HG03139 (cell line): Measurements from ENCODE around the gene GYS1.
A peak's percentile ranks its signal among the peaks of the same experiment; 100 is the strongest.
"Not testable (repeated sequence)": the region's sequence is repeated elsewhere in the genome, so short reads cannot be mapped to it uniquely, and the experiment has no call there.

Source experiments
- ATAC-seq: cut with Tn5 transposase; IDR thresholded peaks from one replicate; pipeline ENCODE4 v1.9.1; 2021; ENCODE audit not compliant: unreplicated experiment

GYS1 gene

GRCh38 chr19:48993175-48994034, at the start of gene GYS1, which contains the start of gene RUVBL2:
Gene GYS1 (minus strand): TSS chr19:48993309. CDS start chr19:48993112, 197 bp downstream.
Gene RUVBL2 (plus strand): TSS chr19:48993887. CDS start chr19:48993912, 25 bp downstream.
- ATAC-seq = peak; percentile 87

- ATAC-seq = not testable (repeated sequence)
Observed at GRCh38 chr19:49042666-49043065, 49.6 kb upstream of the GYS1 start.

DNA sequence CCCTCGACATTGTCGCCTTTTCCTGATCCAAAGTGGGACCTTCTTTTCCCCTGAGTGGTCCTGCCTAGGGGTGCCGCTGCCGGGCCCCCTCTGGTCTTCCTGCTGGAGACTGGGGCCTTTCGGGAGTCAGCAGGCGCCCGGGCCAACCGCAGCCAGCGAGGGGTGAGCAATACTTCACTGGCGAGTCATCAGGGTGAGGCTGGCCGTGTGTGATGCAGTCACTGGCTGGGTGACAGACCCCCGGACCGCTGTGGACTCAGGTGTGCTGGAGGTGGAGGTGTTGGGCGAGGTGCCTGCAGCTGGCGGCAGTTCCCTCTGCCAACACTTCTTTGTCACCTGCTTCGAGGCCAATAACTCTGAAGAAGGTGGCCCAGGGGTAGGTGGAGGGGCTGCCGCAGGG, 49.1 kb upstream of the GYS1 start:
- no peak for ATAC-seq

GRCh38 chr19:49039736-49040135, 46.6 kb upstream of the GYS1 start:
- not testable (repeated sequence) for ATAC-seq

GRCh38 chr19:49038557-49039276, 45.6 kb upstream of the GYS1 start:
- ATAC-seq = not testable (repeated sequence)

DNA sequence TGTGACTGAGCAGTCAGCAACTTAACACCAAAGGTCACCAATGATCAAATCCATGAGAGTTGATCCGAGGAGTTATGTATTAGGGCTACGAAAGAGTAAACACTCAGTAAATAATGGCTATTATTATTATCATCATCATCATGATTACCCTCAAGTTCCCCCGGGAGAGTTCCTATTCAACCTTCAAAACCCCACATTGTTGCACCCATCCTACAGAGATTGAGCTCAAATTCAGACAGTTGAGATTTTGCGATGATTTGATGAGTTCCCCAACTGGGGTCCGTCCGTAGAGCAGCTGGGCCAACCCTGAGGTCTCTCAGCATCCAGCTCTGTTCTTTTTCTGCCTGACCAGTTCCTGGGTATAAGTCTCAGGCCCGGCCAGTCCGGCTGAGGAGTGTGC, 45.0 kb upstream of the GYS1 start:
- ATAC-seq = not testable (repeated sequence)

- ATAC-seq = not testable (repeated sequence)
Observed at GRCh38 chr19:49036815-49037214, 43.7 kb upstream of the GYS1 start, which contains the start of gene CGB1. Gene CGB1 (minus strand): TSS chr19:49036895. CDS start chr19:49036711, 184 bp downstream.

- ATAC-seq = not testable (repeated sequence)
Observed at GRCh38 chr19:49031642-49032301, 38.7 kb upstream of the GYS1 start, which contains the start of gene CGB2. Gene CGB2 (plus strand): TSS chr19:49031890. CDS start chr19:49032096, 206 bp downstream.

DNA sequence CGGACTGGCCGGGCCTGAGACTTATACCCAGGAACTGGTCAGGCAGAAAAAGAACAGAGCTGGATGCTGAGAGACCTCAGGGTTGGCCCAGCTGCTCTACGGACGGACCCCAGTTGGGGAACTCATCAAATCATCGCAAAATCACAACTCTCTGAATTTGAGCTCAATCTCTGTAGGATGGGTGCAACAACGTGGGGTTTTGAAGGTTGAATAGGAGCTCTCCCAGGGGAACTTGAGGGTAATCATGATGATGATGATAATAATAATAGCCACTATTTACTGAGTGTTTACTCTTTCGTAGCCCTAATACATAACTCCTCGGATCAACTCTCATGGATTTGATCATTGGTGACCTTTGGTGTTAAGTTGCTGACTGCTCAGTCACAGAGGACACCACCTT, 37.2 kb upstream of the GYS1 start:
- not testable (repeated sequence) for ATAC-seq

GRCh38 chr19:49029749-49030148, 36.6 kb upstream of the GYS1 start:
- ATAC-seq = not testable (repeated sequence)

GRCh38 chr19:49028686-49029085, 35.6 kb upstream of the GYS1 start:
- not testable (repeated sequence) for ATAC-seq

DNA sequence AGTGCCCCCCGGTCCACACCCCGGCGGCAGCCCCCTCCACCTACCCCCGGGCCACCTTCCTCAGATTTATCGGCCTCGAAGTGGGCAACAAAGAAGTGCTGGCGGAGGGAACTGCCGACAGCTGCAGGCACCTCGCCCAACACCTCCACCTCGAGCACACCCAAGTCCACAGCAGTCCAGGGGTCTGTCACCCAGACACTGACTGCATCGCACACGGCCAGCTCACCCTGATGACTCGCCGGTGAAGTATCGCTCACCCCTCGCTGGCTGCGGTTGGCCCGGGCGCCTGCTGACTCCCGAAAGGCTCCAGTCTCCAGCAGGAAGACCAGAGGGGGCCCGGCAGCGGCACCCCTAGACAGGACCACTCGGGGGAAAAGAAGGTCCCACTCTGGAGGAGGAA, 32.5 kb upstream of the GYS1 start:
- ATAC-seq = not testable (repeated sequence)

- ATAC-seq = not testable (repeated sequence)
Observed at GRCh38 chr19:49025088-49025487, 32.0 kb upstream of the GYS1 start.

DNA sequence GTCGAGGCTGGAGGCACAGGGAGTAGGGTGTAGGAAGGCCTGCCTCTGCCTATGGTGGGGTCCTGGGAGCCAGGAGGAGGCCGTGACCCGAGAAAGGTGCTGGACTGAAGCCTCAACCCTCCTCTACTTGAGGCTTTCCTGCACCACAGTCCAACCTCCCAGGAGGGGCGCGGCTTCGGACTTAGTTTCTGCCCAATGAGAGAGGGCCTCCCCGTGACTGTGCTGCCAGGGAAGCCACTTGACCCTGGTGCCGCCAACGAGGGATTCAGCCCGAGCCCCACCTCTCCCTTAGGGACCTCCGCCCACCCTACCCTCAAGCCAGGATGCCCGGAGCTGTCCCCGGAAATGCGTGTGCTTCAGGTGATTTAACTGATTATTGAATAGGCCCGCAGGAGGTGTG, 31.1 kb upstream of the GYS1 start, which contains the start of gene CGB3:
Gene CGB3 (minus strand): TSS at position 101 of the 400 bp plus-strand sequence. CDS start 362 bp downstream, outside the sequence.
- not testable (repeated sequence) for ATAC-seq

DNA sequence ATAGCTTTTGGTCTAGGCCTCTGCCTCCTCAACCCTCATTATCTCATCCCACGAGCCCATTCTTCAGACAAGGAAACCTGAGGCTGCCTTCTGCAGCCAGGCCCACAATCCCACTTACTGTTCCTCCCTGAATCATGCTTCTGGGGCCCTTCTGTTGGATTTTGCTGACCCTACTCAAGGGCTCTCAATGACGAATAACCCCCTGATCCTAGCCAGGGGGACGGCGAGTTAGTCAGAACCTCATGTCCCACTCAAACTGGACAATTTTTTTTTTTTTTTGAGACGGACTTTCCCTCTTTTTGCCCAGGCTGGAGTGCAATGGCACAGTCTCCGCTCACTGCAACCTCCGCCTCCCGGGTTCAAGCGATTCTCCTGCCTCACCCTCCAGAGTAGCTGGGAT, 29.0 kb upstream of the GYS1 start:
- ATAC-seq = no peak

- no peak for ATAC-seq
Observed at GRCh38 chr19:49020931-49021895, 28.1 kb upstream of the GYS1 start.

DNA sequence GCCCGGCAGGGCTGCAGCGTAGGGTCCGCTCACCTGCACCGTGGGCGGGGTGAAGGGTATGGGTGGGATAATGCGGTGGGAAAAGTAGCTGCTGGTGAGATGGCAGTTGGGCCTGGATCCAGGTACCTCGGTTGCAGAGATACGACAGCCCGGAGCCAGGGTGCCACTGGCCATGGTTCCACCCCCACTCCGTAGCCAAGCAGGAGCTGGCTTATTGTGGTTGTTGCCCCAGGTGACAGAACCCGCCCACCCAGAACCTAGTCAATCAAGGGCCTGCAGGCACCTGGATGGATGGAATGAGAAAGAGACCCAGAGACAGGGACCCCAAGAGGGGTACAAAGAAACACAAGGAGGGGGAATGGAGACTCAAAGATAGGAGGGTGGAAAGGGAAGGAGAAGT, 27.2 kb upstream of the GYS1 start:
- ATAC-seq = no peak

GRCh38 chr19:49019242-49019932, 26.3 kb upstream of the GYS1 start:
- no peak for ATAC-seq
